ENCODE data around the gene ZNF561.

The ZNF561 gene

GRCh38 chr19:9580728-9581127, 40.3 kb downstream of the ZNF561 start:
- DNase-seq (ENCODE audit: low read depth in 2 of 2) = no peak

GRCh38 chr19:9570255-9570654, 50.8 kb downstream of the ZNF561 start:
- no peak for DNase-seq (ENCODE audit: low read depth in 2 of 2)

- DNase-seq (ENCODE audit: low read depth in 2 of 2) = no peak
Observed at GRCh38 chr19:9566729-9567128, 54.3 kb downstream of the ZNF561 start.

GRCh38 chr19:9565900-9566705, 54.9 kb downstream of the ZNF561 start:
- no peak for DNase-seq (ENCODE audit: low read depth in 2 of 2)

Data from stimulated activated CD8-positive, alpha-beta memory T cell treated with anti-CD3 and anti-CD28 coated beads, Interleukin-7, amount 100 ng/mL, for 1 hour (primary cell).